Fibroblast of mammary gland (primary cell): ENCODE measurements around the gene IQCE.

Experiments
- DNase-seq: peaks from one replicate; pipeline ENCODE4 v3.0.0-alpha.2; 2010; ENCODE audit warnings: low read depth
- H3K4me3 ChIP-seq: 2 replicates; pipeline ENCODE4 v1.5.1; 2011; ENCODE audit warnings: low read depth, mild to moderate bottlenecking, low read length, moderate library complexity; ENCODE audit not compliant: control insufficient read depth
- CTCF ChIP-seq: conservative IDR thresholded peaks from 2 replicates; pipeline ENCODE4 v1.5.1; 2011; ENCODE audit warnings: low read depth, low read length, inconsistent platforms; ENCODE audit not compliant: control insufficient read depth, insufficient read depth

IQCE gene

DNA sequence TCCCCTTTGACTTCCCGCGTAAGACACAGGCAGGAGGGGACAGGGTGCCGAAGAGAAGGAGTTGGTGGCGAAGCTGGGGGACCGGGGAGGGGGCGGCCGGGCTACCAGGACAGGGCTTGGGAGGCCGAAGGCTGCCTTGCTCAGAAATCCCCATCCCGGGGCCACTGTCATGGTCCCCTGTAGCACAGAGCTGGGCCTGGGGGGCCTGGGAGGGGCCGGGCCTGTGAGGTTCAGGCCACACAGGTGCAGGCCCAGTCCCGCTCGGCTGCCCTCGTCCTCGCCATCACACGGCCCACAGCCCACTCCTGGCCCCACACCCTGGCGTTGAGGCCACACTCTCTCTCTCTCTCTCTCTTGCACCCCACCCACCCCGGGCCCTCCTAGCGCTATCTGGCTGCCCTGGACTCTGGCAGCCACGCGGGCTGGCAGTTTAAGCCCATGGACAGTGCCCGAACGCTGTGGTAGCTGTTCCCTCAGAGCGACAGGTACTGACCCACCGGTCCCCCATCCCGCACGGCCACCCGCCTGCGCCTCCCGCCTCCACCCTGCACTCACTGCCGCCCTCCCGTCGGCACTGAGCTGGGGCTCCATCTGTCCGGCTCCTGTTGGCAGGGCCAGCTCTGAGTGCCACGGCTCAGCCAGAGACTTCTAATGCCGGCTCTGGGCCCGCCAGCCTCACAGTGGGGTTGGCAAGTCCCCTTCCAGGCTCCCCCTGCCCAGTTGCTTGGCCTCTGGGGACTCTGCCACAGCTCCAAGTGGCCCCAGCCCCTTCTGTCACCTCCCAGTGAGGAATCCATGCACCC is 101.0 kb downstream of the IQCE start:
- no peak for TF ChIP-seq CTCF
- no peak overlapping the region for H3K4me3 ChIP-seq
- DNase-seq, result no peak

GRCh38 chr7:2660359-2661095 is 101.7 kb downstream of the IQCE start:
- TF ChIP-seq CTCF, result peak; percentile 24
- DNase-seq, result no peak
- no peak overlapping the region for H3K4me3 ChIP-seq

DNA sequence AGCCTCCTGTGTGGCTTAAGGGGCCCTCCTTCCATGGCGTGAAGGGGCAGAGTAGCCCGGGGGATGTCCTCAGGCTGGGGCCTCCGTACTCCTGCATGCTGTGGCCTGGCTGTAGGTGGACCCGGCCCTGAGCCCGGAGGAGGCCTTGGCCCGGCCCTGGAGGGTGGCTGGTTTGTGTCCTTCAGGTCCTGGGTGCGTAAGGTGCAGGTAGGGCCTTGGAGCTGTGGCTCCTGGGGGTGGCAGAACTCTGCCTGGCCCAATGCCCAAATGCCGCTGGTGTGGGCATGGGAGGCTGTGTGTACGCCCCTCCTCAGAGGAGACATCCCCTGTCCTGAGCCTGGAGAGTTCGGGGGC is 102.3 kb downstream of the IQCE start:
- H3K4me3 ChIP-seq, result no peak overlapping the region
- TF ChIP-seq CTCF, result no peak
- no peak for DNase-seq

DNA sequence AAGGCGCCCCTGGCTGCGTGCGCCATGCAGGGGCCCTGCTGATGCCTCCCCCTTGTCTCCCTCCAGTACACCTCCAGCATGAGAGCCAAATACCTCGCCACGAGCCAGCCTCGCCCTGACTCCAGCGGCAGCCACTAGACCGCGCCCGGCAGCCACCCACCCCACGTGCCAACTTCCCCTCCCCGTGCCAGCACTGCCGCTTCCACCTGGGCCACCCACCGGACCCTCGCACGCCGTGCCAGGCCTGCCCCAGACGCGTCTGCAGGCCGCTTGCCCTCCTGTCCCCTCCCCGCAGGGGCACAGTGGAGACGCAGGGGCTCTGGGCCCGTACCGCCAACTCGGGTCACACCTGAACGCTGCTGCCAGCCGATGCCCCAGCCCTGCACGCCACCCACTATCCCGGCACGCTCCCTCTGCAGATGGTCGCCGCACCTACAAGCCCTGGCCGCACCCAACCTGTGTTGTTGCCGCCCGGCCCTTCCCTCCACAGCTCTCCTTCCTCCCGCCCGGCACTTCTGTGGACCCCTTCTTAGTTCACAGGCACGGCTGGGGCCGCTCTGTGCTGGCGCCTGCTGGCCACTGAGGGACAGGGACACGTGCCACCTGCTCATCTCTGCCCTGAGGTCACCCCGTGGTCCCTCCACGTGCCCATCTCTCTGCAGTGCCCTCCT is 103.0 kb downstream of the IQCE start:
- TF ChIP-seq CTCF, result peak; percentile 11
- H3K4me3 ChIP-seq, result no peak overlapping the region
- DNase-seq, result no peak

DNA sequence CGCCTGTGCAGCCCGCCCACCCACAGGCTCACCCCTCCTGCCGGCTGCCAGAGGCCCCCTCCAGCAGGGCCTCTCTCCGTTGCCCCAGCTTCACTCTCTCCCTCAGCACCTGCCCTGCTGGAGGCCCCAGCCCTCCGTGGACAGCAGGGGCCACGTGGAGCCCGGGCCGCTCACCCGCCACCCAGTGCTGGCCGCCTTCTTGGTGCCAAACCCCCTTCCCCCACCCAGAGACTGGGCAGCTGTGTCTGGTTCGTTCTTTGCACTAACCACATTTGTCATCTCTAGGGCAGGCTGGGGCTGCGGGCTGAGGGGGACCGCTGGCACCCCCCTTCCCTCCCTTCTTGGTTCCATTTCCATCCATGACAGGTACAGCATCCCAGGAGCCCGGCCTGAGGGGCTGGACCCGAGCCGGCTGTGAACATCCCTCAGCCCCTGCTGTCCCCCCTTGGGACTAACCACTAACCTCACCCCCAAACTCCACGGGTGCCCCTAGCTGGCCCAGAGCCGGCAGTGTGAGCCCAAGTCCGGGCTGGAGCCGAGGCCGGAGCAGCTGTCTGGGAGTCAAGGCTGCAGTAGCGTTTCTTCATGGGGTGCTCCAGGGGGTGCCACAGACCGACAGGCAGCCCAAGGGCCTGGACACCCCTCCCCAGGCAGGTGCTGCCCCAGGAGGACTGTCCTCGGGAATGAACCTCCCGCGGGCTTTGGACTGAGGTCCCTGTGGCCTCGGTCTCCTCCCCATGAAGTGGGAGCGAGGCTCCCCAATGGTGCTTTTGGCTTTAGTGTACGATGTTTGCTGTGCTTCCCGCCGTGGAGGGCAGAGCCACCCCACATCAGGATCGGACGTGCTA is 103.7 kb downstream of the IQCE start:
- TF ChIP-seq CTCF, result no peak
- H3K4me3 ChIP-seq, result no peak overlapping the region
- DNase-seq, result no peak
